Esophagus muscularis mucosa (tissue), 3 donors: ENCODE results near the gene GFOD1.

Experiments used
- CTCF ChIP-seq, 3 experiments: fragments of 200-600 bp in 2 of 3; fragments of 450-650 bp in 1 of 3; sonication (generic) in 2 of 3; IDR thresholded peaks; one replicate each; pipeline ENCODE4 v1.5.1; 2017 to 2019; ENCODE audit warnings: antibody characterized with exemption in 3 of 3, mild to moderate bottlenecking in 2 of 3, moderate library complexity in 1 of 3
- POLR2A ChIP-seq: fragments of 450-650 bp; IDR thresholded peaks from one replicate; pipeline ENCODE4 v1.6.1; 2017; ENCODE audit warnings: antibody characterized with exemption, moderate library complexity, mild to moderate bottlenecking, low read depth

- no peak for TF ChIP-seq CTCF (IDR thresholded peaks at IDR 0.05)
- no peak for TF ChIP-seq POLR2A
Observed at GRCh38 chr6:13371421-13372072, 115.9 kb downstream of the GFOD1 start.
